OCI-LY3 (cell line): Measurements from ENCODE around the gene ATXN7.

Source experiments
- H2AFZ ChIP-seq: fragments of 200-600, 300-600 bp; shearing (Covaris generic); 2 replicates; pipeline ENCODE4 v1.6.0; 2014; ENCODE audit warnings: antibody characterized with exemption, low read depth, low read length
- H3K27ac ChIP-seq: fragments of 200-600, 300-600 bp; sonication (generic); 2 replicates; pipeline ENCODE4 v1.5.1; 2014; ENCODE audit warnings: mild to moderate bottlenecking, low read length, moderate library complexity, mixed read lengths
- H3K27me3 ChIP-seq: fragments of 200-600, 300-600 bp; sonication (generic); 2 replicates; pipeline ENCODE4 v1.6.1; 2014; ENCODE audit warnings: low read depth, low read length, mixed read lengths
- H3K36me3 ChIP-seq: fragments of 200-600, 300-600 bp; sonication (generic); replicated peaks from 2 replicates; pipeline ENCODE3; 2014; ENCODE audit warnings: low read depth, low read length, mixed read lengths
- H3K4me1 ChIP-seq: fragments of 300-600, 200-600 bp; sonication (generic); 2 replicates; pipeline ENCODE4 v1.6.1; 2014; ENCODE audit warnings: low read length, mixed read lengths
- H3K4me2 ChIP-seq: fragments of 200-600, 300-600 bp; sonication (generic); 2 replicates; pipeline ENCODE4 v1.6.1; 2014; ENCODE audit warnings: low read length, mixed read lengths
- H3K4me3 ChIP-seq: fragments of 300-600, 200-600 bp; sonication (generic); 2 replicates; pipeline ENCODE4 v1.5.1; 2014; ENCODE audit warnings: antibody characterized with exemption, mild to moderate bottlenecking, low read length, moderate library complexity
- H3K79me2 ChIP-seq: fragments of 300-600, 200-600 bp; shearing (Covaris generic); 2 replicates; pipeline ENCODE4 v1.6.1; 2014; ENCODE audit warnings: mild to moderate bottlenecking, low read length, mixed read lengths
- H3K9ac ChIP-seq: fragments of 300-600, 200-600 bp; shearing (Covaris generic); 2 replicates; pipeline ENCODE4 v1.6.0; 2014; ENCODE audit warnings: mild to moderate bottlenecking, low read length, moderate library complexity
- H3K9me3 ChIP-seq: fragments of 200-600, 300-600 bp; shearing (Covaris generic); 2 replicates; pipeline ENCODE4 v1.6.1; 2014; ENCODE audit warnings: low read length, mixed read lengths; ENCODE audit not compliant: insufficient read depth
- H4K20me1 ChIP-seq: fragments of 200-600, 300-600 bp; sonication (generic); 2 replicates; pipeline ENCODE4 v1.6.1; 2016; ENCODE audit warnings: low read length, mixed read lengths; ENCODE audit not compliant: insufficient read depth
- EZH2phosphoT487 ChIP-seq: fragments of 200-600 bp; shearing (Covaris generic); IDR thresholded peaks from 2 replicates; pipeline ENCODE4 v1.6.1; 2018; ENCODE audit warnings: antibody characterized with exemption, mixed run types, low read depth
- TF ChIP-seq, protein P1 (sequence below): fragments of 200-600, 300-600 bp; sonication (generic); IDR thresholded peaks from 2 replicates; pipeline ENCODE4 v1.5.1; 2014; ENCODE audit warnings: antibody characterized with exemption, low read length, low read depth

The ATXN7 gene

DNA sequence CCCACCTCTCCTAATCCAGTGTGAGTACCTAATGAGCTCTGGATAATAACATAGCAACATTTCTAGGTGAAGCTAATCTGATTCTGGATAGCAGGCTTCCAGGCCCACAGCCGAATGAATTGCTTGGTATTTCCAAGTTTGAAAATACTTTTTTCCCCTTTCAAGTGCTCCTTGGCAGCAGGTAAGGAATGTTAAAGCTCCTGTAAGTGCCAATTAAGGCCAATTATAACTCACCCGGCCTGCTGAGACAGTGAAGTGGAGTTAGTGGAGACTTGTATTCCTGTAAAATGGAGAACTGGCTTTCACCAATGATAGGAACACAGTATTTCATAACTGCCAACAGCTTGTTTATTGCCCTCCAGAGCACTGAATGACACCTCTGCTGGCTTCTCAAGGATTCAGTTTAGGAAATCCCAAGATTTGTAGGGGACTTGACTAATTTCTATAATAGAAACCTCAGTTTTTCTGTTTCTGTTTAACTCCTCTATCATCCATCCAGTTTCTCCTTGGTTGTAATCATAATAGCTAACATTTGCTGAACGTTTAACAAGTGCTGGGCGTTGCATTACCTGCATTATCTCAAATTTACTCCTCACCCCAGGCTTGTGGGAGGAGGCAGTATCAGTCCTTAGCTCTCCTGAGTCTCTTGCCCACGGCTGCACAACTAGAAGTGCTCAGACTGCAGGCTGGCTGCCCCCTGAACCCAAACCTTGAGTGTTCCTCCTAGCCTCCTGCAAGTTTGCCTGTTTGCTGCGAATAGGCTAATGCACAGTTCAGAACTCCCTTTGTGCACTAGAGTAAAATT lies 101.2 kb downstream of the ATXN7 start:
- TF ChIP-seq, protein P1, sequence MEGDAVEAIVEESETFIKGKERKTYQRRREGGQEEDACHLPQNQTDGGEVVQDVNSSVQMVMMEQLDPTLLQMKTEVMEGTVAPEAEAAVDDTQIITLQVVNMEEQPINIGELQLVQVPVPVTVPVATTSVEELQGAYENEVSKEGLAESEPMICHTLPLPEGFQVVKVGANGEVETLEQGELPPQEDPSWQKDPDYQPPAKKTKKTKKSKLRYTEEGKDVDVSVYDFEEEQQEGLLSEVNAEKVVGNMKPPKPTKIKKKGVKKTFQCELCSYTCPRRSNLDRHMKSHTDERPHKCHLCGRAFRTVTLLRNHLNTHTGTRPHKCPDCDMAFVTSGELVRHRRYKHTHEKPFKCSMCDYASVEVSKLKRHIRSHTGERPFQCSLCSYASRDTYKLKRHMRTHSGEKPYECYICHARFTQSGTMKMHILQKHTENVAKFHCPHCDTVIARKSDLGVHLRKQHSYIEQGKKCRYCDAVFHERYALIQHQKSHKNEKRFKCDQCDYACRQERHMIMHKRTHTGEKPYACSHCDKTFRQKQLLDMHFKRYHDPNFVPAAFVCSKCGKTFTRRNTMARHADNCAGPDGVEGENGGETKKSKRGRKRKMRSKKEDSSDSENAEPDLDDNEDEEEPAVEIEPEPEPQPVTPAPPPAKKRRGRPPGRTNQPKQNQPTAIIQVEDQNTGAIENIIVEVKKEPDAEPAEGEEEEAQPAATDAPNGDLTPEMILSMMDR = no peak
- TF ChIP-seq EZH2phosphoT487 = no peak
- H3K79me2 ChIP-seq = peaks cover 14% of the 10 kb centered on the region; the same call in 1 of the 2 replicates
- no peak overlapping the region for H3K9ac ChIP-seq

DNA sequence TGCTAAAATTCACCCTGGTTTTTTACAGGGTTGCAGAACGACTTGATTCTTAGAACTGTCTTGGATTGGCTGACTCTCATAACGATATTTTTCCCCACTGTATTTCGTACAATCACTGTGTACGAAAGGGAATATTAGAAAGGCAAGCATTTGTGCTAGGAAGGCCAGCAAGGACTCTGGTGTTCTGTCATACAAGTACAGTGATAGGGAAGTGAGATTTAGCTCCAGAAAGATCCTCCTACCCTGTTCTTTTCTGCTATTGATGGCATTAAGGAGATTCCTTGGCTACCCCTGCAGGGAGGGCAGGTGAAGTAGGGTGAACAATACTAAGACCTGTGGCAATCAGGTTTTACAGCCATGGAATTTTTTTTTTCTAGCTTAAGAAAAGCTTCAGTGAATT lies 102.3 kb downstream of the ATXN7 start:
- Histone ChIP-seq H3K27me3 (no peaks in the 10 kb centered on the region), H2AFZ (no peak overlapping the region), H3K36me3 (no peaks in the 10 kb centered on the region), H3K4me2 (no peak overlapping the region), H3K9ac (no peak overlapping the region), H3K9me3 (no peaks in the 10 kb centered on the region), H4K20me1 (peaks cover 35% of the 10 kb centered on the region), H3K4me3 (no peak overlapping the region), H3K4me1 (peaks cover 31% of the 10 kb centered on the region), H3K79me2 (peaks cover 23% of the 10 kb centered on the region; the same call in 1 of the 2 replicates), H3K27ac (no peak overlapping the region)
- TF ChIP-seq, protein P1 = no peak
- TF ChIP-seq EZH2phosphoT487 = no peak

More for the DNA sequence above, 101.2 kb downstream of the ATXN7 start:
- Histone ChIP-seq H3K4me1 (peaks cover 24% of the 10 kb centered on the region), H2AFZ (no peak overlapping the region), H4K20me1 (peaks cover 32% of the 10 kb centered on the region), H3K9me3 (no peaks in the 10 kb centered on the region), H3K36me3 (no peaks in the 10 kb centered on the region), H3K27me3 (no peaks in the 10 kb centered on the region), H3K27ac (no peak overlapping the region), H3K4me2 (no peak overlapping the region), H3K4me3 (no peak overlapping the region)

GRCh38 chr3:63966871-63967270 lies 103.2 kb downstream of the ATXN7 start:
- H4K20me1 ChIP-seq = peaks cover 39% of the 10 kb centered on the region
- no peaks in the 10 kb centered on the region for H3K9me3 ChIP-seq
- H3K27ac ChIP-seq = no peak overlapping the region
- H3K4me1 ChIP-seq = peaks cover 36% of the 10 kb centered on the region
- H3K9ac ChIP-seq = no peak overlapping the region
- H3K4me3 ChIP-seq = no peak overlapping the region
- H3K27me3 ChIP-seq = no peaks in the 10 kb centered on the region
- H3K36me3 ChIP-seq = no peaks in the 10 kb centered on the region
- H3K4me2 ChIP-seq = no peak overlapping the region
- H3K79me2 ChIP-seq = peaks cover 30% of the 10 kb centered on the region; the same call in 1 of the 2 replicates
- no peak overlapping the region for H2AFZ ChIP-seq
- no peak for TF ChIP-seq EZH2phosphoT487
- TF ChIP-seq, protein P1 = no peak

- Histone ChIP-seq H4K20me1 (peaks cover 44% of the 10 kb centered on the region), H3K36me3 (peaks cover 1% of the 10 kb centered on the region), H3K79me2 (peaks cover 34% of the 10 kb centered on the region; the same call in 1 of the 2 replicates), H3K27me3 (no peaks in the 10 kb centered on the region), H3K9me3 (no peaks in the 10 kb centered on the region), H3K4me3 (no peak overlapping the region), H3K27ac (no peak overlapping the region), H3K4me2 (peak overlapping the region; percentile 58), H2AFZ (no peak overlapping the region), H3K4me1 (peaks cover 36% of the 10 kb centered on the region), H3K9ac (no peak overlapping the region)
- TF ChIP-seq, protein P1 = no peak
- TF ChIP-seq EZH2phosphoT487 = no peak
Observed at GRCh38 chr3:63967675-63968611, 104.3 kb downstream of the ATXN7 start.
